ENCODE measurements around the gene KPNA3. TPM values are rescaled to one million over a fixed set of nuclear protein-coding genes. Genes with fewer than 3 reads are reported as not detected.

The KPNA3 gene
- total and polyA plus RNA-seq, 2 donors (not counting 3 experiments of a cell fraction or from before 2014, with no cell fraction given), result 19.6 to 60.4 TPM

DNA sequence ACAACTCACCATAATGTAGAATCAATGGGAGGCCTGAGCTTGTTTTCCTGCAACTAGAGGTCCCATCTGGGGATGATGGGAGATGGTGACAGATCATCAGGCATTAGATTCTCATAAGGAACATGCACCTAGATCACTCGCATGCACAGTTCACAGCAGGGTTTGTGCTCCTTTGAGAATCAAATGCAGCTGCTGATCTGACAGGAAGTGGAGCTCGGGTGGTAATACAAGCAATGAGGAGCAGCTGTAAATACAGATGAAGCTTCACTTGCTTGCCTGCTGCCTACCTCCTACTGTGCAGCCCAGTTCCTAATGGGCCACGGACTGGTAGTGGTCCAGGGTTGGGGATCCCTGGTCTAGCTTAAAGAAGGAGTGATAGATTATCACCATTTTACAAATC, 33.0 kb downstream of the KPNA3 start:
- FAIRE-seq, result peak; percentile 65
- ChIA-PET CTCF (interaction anchor here (0.8 kb wide), 1 partner anchor 20 kb away, joined by 3 read pairs; no protein-coding TSS in a partner anchor), POLR2A (no interaction called here)
- Histone ChIP-seq H3K27ac (ENCODE audit: insufficient read depth, low read depth, low read length) (no peak overlapping the region), H3K36me3 (ENCODE audit: control insufficient read depth in 2 of 2, extremely low read depth in 1 of 2, insufficient read depth in 2 of 2, low read length in 2 of 2) (no peaks in the 10 kb centered on the region), H3K27me3 (ENCODE audit: control insufficient read depth in 2 of 2, insufficient read depth in 2 of 2, low read length in 2 of 2) (no peaks in the 10 kb centered on the region), H3K9me3 (replicated peaks; ENCODE audit: control insufficient read depth, insufficient read depth, low read length) (no peaks in the 10 kb centered on the region), H3K4me2 (ENCODE audit: insufficient read depth, low read length) (no peak overlapping the region), H3K4me1 (ENCODE audit: control insufficient read depth, extremely low read depth, insufficient read depth, low read length) (no peaks in the 10 kb centered on the region), H2AFZ (ENCODE audit: low read depth, low read length) (no peak overlapping the region), H3K4me3 (replicated peaks in 1 of 3; ENCODE audit: insufficient read depth in 1 of 3, low read depth in 1 of 3, low read length in 3 of 3) (no peak overlapping the region), H3K79me2 (ENCODE audit: control insufficient read depth, insufficient read depth, low read length) (peaks cover 72% of the 10 kb centered on the region), H4K20me1 (replicated peaks; ENCODE audit: control insufficient read depth, extremely low read depth, insufficient read depth, low read length) (peaks cover 8% of the 10 kb centered on the region), H3K9me1 (replicated peaks; ENCODE audit: control insufficient read depth, extremely low read depth, insufficient read depth, low read length) (no peaks in the 10 kb centered on the region), H3K9ac (replicated peaks; ENCODE audit: extremely low read depth, insufficient read depth, low read length) (no peak overlapping the region)
- no TSS peak for BruUV-seq (replicated peaks)
- no peak for DNase-seq (ENCODE audit: low read depth, low spot score)
- TF ChIP-seq, protein P1, sequence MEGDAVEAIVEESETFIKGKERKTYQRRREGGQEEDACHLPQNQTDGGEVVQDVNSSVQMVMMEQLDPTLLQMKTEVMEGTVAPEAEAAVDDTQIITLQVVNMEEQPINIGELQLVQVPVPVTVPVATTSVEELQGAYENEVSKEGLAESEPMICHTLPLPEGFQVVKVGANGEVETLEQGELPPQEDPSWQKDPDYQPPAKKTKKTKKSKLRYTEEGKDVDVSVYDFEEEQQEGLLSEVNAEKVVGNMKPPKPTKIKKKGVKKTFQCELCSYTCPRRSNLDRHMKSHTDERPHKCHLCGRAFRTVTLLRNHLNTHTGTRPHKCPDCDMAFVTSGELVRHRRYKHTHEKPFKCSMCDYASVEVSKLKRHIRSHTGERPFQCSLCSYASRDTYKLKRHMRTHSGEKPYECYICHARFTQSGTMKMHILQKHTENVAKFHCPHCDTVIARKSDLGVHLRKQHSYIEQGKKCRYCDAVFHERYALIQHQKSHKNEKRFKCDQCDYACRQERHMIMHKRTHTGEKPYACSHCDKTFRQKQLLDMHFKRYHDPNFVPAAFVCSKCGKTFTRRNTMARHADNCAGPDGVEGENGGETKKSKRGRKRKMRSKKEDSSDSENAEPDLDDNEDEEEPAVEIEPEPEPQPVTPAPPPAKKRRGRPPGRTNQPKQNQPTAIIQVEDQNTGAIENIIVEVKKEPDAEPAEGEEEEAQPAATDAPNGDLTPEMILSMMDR (IDR thresholded peaks at IDR 0.05; ENCODE audit: extremely low read depth in 1 of 2, insufficient read depth in 1 of 2, low read depth in 1 of 2, low read length in 2 of 2), result no peak
- TF ChIP-seq EZH2 (IDR thresholded peaks at IDR 0.05; ENCODE audit: borderline replicate concordance, low read depth, low read length, severe bottlenecking) (no peak), POLR2AphosphoS5 (IDR thresholded peaks at IDR 0.05; ENCODE audit: insufficient read depth, low read depth, low read length) (no peak), JUN (IDR thresholded peaks at IDR 0.05; ENCODE audit: borderline replicate concordance, insufficient read depth, insufficient read length, low read depth) (no peak), GATA2 (IDR thresholded peaks at IDR 0.05; ENCODE audit: insufficient read depth, insufficient read length, low read depth, low read length) (no peak), FOS (IDR thresholded peaks at IDR 0.05; ENCODE audit: borderline replicate concordance, insufficient read depth, low read length) (no peak), POLR2A (IDR thresholded peaks at IDR 0.05; ENCODE audit: low read depth, low read length) (no peak), MYC (IDR thresholded peaks at IDR 0.05; ENCODE audit: low read depth, low read length) (no peak)
- TF ChIP-seq, protein P2, sequence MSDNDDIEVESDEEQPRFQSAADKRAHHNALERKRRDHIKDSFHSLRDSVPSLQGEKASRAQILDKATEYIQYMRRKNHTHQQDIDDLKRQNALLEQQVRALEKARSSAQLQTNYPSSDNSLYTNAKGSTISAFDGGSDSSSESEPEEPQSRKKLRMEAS (IDR thresholded peaks at IDR 0.05; ENCODE audit: insufficient read depth, insufficient read length), result no peak
- intact Hi-C loops (cut with micrococcal nuclease) (no loop called here), dilution Hi-C loops (cut with MboI; ENCODE audit: extremely low pct_ligation_motif_present, low sequenced_read_pairs) (no loop called here)
